EH (cell line): Measurements from ENCODE around the gene RALY.
A peak's percentile ranks its signal among the peaks of the same experiment; 100 is the strongest.

ENCODE experiments used
- DNase-seq: peaks from one replicate; pipeline ENCODE4 v3.0.0-alpha.2; 2015; ENCODE audit warnings: low read depth

Gene RALY

DNA sequence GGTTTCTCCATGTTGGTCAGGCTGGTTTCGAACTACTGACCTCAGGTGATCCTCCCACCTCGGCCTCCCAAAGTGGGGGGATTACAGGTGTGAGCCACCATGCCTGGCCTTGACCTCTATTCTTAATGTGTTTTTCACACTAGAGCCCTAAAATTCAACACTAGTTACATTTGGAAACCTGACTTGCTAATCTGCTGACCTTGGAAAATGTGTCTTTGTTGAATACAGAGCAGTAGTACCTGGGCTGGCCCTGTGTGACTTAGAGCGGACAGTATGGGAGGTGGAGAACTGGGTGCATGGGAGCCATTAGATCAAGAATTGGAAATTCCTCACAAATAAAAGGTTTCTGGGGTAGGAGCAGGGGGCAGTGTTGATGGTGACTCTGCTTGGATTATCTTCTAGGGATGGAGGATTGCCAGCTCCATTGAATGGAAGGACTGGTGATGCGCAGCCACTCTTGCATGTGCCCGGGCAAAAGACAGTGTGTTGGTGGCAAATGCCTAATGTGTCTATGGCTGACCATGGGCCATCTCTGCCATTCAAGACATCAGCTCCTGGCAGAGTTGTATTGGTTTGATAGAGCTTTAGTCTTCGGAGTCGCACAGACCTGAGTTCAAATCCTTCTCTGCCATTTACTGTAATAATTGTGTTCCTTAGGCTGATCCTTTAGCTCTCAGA, 53.4 kb downstream of the RALY start:
- DNase-seq, result no peak

DNA sequence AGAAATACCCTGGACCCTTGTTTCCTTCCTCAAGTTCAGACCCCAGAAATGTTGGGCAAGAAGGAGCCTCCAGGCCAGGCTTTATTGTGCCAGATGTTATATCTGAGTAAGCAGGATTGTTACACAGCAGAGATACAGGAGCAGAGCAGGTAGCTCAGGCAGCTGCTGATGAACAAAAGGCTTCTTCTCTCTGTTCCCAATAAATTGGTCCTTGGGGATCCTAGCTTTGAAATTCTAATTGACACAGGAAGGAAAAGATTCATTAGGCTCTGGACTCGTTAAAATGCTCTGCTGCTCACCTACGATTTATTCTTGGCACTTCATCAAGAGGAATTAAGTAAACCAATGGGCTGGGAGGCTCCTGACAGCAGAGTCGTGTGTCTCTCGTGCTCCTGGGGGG, 54.2 kb downstream of the RALY start:
- DNase-seq, result no peak

- DNase-seq, result no peak
Observed at GRCh38 chr20:34049389-34049788, 55.7 kb downstream of the RALY start.

GRCh38 chr20:34049897-34050695, 56.4 kb downstream of the RALY start:
- peak; percentile 50 for DNase-seq

DNA sequence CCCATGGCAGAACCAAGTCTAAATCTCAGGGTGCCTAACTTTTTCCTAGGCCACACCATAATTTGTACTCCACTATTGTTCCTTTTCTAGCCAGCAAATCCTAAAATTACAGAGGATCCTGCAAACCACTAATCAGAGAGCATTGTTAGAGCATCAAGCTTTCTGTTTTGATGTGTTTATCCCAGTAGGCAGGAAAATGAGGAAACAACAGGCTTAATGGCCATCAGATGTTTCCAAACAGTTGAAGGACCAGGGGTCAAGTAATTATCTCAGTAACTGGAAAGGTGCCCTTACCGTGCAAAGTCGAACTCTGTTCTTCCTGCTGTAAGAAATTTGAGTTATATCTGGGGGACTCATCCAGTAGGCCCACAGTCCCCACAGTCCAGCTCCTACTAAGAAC, 58.7 kb downstream of the RALY start:
- no peak for DNase-seq

GRCh38 chr20:34055290-34055689, 61.6 kb downstream of the RALY start:
- DNase-seq, result no peak

- peak; percentile 32 for DNase-seq
Observed at GRCh38 chr20:34058831-34059230, 65.1 kb downstream of the RALY start.

GRCh38 chr20:34060970-34061369, 67.3 kb downstream of the RALY start:
- no peak for DNase-seq

- no peak for DNase-seq
Observed at GRCh38 chr20:34061695-34062094, 68.0 kb downstream of the RALY start.

GRCh38 chr20:34062570-34063482, 69.1 kb downstream of the RALY start:
- peak; percentile 59 for DNase-seq

GRCh38 chr20:34064286-34064685, 70.6 kb downstream of the RALY start:
- no peak for DNase-seq

DNA sequence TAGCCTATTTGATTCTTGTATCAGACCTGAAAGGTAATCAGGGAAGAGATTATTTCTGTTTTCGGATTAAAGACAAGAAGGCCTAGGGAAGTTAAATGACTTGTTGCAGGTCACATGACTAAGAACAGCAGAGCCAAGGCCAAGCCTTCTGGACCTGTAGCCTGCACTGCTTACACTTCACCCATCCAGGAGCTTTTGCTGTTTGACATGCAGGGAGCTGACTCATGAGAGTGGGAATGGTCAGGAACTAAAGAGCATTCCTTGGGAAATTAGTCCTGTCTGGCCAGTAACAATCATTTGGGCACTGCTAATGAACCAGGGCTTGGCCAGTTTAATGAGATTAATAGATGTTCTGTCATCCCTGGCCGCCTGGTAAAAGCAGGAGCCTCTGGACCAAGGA, 71.5 kb downstream of the RALY start:
- peak; percentile 89 for DNase-seq

GRCh38 chr20:34066476-34067090, 72.9 kb downstream of the RALY start:
- peak; percentile 87 for DNase-seq

GRCh38 chr20:34068001-34068400, 74.3 kb downstream of the RALY start:
- DNase-seq, result no peak

DNA sequence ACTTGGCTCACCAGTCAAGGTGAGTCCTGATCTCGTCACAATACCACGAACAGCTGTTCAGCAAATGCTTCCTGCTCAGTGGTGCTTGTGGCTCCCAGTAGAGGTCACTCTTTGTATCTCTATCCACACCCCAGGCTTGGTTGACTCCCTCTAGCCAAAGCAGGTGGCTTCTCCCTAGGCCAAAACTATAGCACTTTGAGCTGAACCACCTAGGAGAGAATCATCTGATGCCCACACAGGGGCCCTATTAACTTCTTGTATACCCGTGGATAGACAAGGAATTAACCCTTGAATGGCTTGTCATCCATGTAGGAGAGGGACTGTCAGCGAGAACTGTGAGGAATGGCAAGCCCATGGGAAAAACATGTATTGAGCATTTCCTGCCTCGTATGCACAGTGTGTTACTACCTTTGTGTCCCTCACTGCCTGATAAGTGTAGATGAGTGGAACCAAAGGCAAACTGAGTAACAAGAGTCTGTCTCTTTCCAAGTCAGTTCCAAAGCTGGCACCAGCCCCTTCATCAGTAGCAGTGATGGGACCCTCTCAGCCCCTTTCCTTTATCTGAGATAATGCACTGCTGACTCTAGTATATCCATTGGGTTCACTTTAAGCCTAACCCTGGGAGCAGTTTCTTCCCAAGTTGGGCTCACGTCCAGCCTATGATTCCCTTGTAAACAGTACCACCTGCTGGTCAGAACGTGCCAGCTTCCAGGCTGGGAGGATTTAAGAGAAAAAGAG, 75.8 kb downstream of the RALY start:
- peak; percentile 81 for DNase-seq

DNA sequence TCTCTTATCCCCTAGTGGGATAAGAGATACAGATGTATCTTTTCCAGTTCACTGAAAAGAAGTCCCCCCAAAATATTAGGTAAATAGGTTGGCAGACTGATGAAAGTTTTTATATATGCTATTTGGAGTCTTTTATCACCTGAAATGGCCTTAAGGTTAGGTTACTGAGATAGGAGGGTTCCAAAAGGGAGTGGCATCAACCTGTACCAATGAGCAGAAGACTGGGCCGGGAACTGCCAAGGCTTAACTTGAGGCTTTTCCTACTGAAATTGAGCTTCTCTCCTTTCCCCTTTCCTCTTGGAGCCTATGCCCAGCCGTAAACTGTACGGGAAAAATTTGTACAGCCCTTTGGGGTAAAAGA, 76.3 kb downstream of the RALY start:
- no peak for DNase-seq

DNA sequence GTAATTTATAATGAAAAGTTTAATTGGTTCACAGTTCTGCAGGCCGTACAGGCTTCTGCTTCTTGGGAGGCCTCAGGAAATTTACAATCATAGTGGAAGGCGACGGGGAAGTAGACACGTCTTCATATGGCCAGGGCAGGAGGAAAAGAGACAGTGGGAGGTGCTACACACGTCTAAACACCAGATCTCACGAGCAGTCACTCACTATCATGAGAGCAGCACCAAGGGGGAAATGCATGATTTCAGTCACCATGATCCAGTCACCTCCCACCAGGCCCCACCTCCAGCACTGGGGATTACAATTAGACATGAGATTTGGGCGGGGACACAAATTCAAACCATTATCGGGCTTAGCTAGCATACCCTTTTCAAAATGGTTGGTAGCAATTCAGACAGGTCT, 77.1 kb downstream of the RALY start:
- no peak for DNase-seq

DNA sequence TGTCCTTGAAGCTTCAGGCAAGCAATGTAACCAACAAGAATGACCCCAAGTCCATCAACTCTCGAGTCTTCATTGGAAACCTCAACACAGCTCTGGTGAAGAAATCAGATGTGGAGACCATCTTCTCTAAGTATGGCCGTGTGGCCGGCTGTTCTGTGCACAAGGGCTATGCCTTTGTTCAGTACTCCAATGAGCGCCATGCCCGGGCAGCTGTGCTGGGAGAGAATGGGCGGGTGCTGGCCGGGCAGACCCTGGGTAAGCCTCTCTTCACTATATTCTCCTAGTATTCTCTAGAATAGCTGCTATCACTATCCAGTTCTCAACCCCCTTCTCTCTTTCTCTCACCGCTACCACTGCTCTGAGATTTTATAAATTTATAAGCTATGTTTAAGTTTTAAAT, 78.4 kb downstream of the RALY start:
- DNase-seq, result no peak

DNA sequence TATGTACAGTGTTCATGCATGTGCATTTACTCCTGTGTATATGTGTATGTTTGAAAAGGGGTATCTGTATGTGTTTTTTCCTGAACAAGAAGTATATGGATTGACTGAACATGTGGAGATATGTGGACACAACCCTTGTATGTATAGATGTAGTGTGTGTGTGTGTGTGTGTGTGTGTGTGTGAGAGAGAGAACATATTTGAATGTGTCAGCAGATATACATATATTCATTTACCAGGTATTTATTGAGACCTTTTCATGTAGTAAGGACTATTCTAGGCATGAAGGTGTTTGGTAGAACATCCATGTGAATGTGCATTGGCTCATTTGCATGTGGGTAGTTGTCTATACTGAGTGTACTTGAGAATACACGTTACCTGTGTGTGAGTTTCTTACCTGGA, 79.1 kb downstream of the RALY start:
- DNase-seq, result no peak

GRCh38 chr20:34074101-34074760, 80.5 kb downstream of the RALY start:
- peak; percentile 46 for DNase-seq

- no peak for DNase-seq
Observed at GRCh38 chr20:34075647-34076046, 81.9 kb downstream of the RALY start.
